ENCODE results near the gene KRT76. TPM values are rescaled to one million over a fixed set of nuclear protein-coding genes. Genes with fewer than 3 reads are reported as not detected.

KRT76 gene
- total RNA-seq, 1 donor from 2014 or later = not detected

GRCh38 chr12:52821826-52822660, 44.9 kb upstream of the KRT76 start:
- no peak for DNase-seq (ENCODE audit: low spot score in 2 of 2, unreplicated experiment in 2 of 2)
- no peaks in the 10 kb centered on the region for H3K9me3 Mint-ChIP-seq
- no peaks in the 10 kb centered on the region for H3K36me3 Mint-ChIP-seq
- peaks cover 2% of the 10 kb centered on the region for H3K27me3 Mint-ChIP-seq (ENCODE audit: low read depth)
- TF ChIP-seq CTCF (IDR thresholded peaks at IDR 0.05; ENCODE audit: unreplicated experiment) = no peak
- no peak overlapping the region for H3K4me3 Mint-ChIP-seq
- H3K4me1 Mint-ChIP-seq = peaks cover 19% of the 10 kb centered on the region
- no peak overlapping the region for H3K27ac Mint-ChIP-seq

GRCh38 chr12:52821071-52821730, 44.1 kb upstream of the KRT76 start:
- Mint-ChIP-seq H3K9me3 (no peaks in the 10 kb centered on the region), H3K4me3 (no peak overlapping the region), H3K27me3 (ENCODE audit: low read depth) (peaks cover 2% of the 10 kb centered on the region), H3K36me3 (no peaks in the 10 kb centered on the region), H3K27ac (no peak overlapping the region), H3K4me1 (peaks cover 18% of the 10 kb centered on the region)
- DNase-seq (ENCODE audit: low spot score in 2 of 2, unreplicated experiment in 2 of 2) = no peak
- TF ChIP-seq CTCF (IDR thresholded peaks at IDR 0.05; ENCODE audit: unreplicated experiment) = no peak

- Mint-ChIP-seq H3K4me1 (peaks cover 20% of the 10 kb centered on the region), H3K27me3 (ENCODE audit: low read depth) (peaks cover 2% of the 10 kb centered on the region), H3K36me3 (no peaks in the 10 kb centered on the region), H3K27ac (peak overlapping the region; percentile 32), H3K9me3 (no peaks in the 10 kb centered on the region), H3K4me3 (no peak overlapping the region)
- TF ChIP-seq CTCF (IDR thresholded peaks at IDR 0.05; ENCODE audit: unreplicated experiment) = no peak
- DNase-seq (ENCODE audit: low spot score in 2 of 2, unreplicated experiment in 2 of 2) = no peak
These were observed 43.4 kb upstream of the KRT76 start for GRCh38 chr12:52820521-52820920.

- Mint-ChIP-seq H3K36me3 (no peaks in the 10 kb centered on the region), H3K4me1 (peaks cover 25% of the 10 kb centered on the region), H3K27me3 (ENCODE audit: low read depth) (peaks cover 2% of the 10 kb centered on the region), H3K9me3 (no peaks in the 10 kb centered on the region), H3K4me3 (no peak overlapping the region), H3K27ac (no peak overlapping the region)
- TF ChIP-seq CTCF (IDR thresholded peaks at IDR 0.05; ENCODE audit: unreplicated experiment) = no peak
- DNase-seq (ENCODE audit: low spot score in 2 of 2, unreplicated experiment in 2 of 2) = no peak
These were observed 42.8 kb upstream of the KRT76 start for GRCh38 chr12:52819731-52820510.

GRCh38 chr12:52818887-52819420, 41.8 kb upstream of the KRT76 start:
- H3K27ac Mint-ChIP-seq = peak overlapping the region; percentile 76
- H3K9me3 Mint-ChIP-seq = no peaks in the 10 kb centered on the region
- DNase-seq (ENCODE audit: low spot score in 2 of 2, unreplicated experiment in 2 of 2) = no peak
- H3K4me1 Mint-ChIP-seq = peaks cover 34% of the 10 kb centered on the region
- H3K4me3 Mint-ChIP-seq = no peak overlapping the region
- no peaks in the 10 kb centered on the region for H3K36me3 Mint-ChIP-seq
- TF ChIP-seq CTCF (IDR thresholded peaks at IDR 0.05; ENCODE audit: unreplicated experiment) = no peak
- H3K27me3 Mint-ChIP-seq (ENCODE audit: low read depth) = peaks cover 2% of the 10 kb centered on the region
